ENCODE measurements around the gene SYT15B.
"Not testable (repeated sequence)": the region's sequence is repeated elsewhere in the genome, so short reads cannot be mapped to it uniquely, and the experiment has no call there.

Gene SYT15B

DNA sequence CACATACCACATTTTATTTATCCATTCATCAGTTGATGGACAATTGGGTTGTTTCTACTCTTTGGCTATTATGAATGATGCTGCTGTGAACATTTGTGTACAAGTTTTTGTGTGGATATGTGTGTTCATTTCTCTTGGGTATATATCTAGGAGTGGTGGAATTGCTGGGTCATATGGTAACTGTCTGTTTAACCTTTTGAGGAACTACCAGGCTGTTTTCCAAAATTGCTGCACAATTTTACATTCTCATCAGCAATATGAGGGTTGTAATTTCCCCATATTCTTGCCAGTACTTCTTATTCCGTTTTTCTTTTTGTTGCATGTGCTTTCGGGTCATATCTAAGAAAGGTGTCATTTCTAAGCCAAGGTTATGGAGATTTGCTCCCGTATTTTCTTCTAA is 38.3 kb downstream of the SYT15B start:
- DNase-seq: not testable (repeated sequence)

DNA sequence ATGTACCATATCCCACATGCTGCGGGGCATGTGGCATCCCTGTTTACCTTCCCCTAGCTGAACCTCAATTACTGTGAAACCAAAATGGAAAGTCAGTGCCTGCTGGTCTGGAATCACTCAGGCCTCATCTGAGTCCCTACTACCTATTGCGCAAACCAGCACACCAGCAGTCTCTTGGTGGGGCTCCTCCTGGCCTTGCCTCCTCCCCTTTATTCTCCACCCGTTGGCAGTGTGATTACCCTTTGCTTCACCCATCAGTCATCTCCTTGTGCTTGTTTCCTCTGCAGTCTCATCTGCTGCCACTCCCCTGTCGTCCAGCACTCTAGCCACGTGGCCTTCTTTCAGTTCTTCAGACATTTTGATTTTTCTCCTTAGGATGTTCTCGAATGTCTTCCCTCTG is 39.3 kb downstream of the SYT15B start:
- DNase-seq: not testable (repeated sequence)

DNA sequence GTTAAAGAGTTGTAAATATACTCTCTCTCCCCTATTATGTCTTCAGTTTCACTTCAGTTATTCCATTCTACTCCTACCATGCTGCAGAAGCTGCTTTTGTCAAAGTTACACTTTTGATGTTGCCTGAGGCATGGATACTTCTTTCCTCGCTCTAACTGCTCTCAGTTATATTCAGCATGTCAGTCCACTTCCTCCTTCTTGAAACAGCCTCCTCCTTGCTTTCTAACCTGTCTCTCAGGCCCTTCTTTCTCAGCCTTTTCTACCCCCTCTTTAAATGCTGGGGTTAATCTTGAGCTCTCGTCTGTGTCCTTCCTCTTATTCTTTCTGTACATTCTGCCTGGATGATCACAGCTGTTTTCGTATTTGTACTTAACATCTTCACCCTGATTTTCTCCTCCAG is 40.0 kb downstream of the SYT15B start:
- not testable (repeated sequence) for DNase-seq

DNA sequence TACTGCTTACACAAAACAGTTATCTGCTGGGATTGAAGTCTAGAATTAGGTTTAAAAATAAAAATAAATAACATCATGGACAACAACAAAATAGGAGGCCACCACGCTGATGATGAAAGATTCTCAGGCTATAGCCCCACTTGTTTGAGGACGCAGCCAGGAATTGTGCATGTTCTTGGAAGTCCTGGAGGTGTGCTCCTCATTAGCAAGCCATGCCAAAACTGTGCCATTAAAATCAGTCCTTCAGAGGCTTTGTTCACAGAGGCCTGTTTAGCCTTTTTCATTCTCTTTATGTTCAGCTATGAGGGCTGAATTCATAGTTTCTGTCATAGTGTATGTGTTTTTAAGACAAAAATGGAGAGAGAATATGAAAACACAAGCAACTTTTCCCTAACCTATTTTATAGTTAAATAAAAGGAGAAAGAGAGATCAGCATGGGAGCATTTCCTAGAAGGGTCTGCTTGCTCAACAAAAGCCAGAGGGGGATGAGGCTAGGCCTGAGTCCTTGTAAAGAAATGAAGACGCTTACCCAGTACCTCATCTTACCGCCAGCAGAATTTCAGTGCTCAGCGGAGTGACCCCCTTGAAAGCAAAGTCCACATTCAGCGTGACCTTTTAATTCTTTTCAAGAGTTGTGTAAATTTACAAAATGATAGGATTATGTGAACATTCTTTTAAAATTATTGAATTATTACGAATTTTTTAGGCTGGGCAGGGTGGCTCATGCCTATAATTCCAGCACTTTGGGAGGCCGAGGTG is 46.2 kb downstream of the SYT15B start:
- DNase-seq: not testable (repeated sequence)
